Measurements from ENCODE around the gene ZNF648. TPM values are rescaled to one million over a fixed set of nuclear protein-coding genes. Genes with fewer than 3 reads are reported as not detected.
"Not testable (repeated sequence)": the region's sequence is repeated elsewhere in the genome, so short reads cannot be mapped to it uniquely, and the experiment has no call there.

Gene ZNF648
- total RNA-seq, 1 donor from 2014 or later, result 2.0 TPM

- no peak overlapping the region for H3K4me3 Mint-ChIP-seq
- Histone ChIP-seq H3K27me3 (no peaks in the 10 kb centered on the region), H3K79me2 (ENCODE audit: low read depth) (no peaks in the 10 kb centered on the region), H3F3A (ENCODE audit: low read depth) (peaks cover 24% of the 10 kb centered on the region), H3K36me3 (no peaks in the 10 kb centered on the region), H3K9ac (no peak overlapping the region), H3K9me3 (ENCODE audit: low read depth) (peaks cover 5% of the 10 kb centered on the region), H3K4me2 (no peak overlapping the region), H3K27ac (no peak overlapping the region), H2AFZ (replicated peaks) (no peak overlapping the region), H3K4me1 (peaks cover 21% of the 10 kb centered on the region), H3K4me3 (no peak overlapping the region), H4K20me1 (ENCODE audit: low read depth) (no peaks in the 10 kb centered on the region)
- H3K9me3 Mint-ChIP-seq, result peaks cover 11% of the 10 kb centered on the region
- peaks cover 19% of the 10 kb centered on the region for H3K4me1 Mint-ChIP-seq
- no peak overlapping the region for H3K27ac Mint-ChIP-seq
- DNase-seq (ENCODE audit: low spot score), result no peak
- peaks cover 2% of the 10 kb centered on the region for H3K36me3 Mint-ChIP-seq
- peaks cover 10% of the 10 kb centered on the region for H3K27me3 Mint-ChIP-seq (ENCODE audit: insufficient read depth, low read depth)
- TF ChIP-seq EZH2phosphoT487 (IDR thresholded peaks at IDR 0.05) (no peak), CTCF (IDR thresholded peaks at IDR 0.05) (no peak), EZH2 (IDR thresholded peaks at IDR 0.05) (no peak)
These were observed 36.8 kb upstream of the ZNF648 start for GRCh38 chr1:182098301-182098700.

GRCh38 chr1:182095946-182096345 lies 34.4 kb upstream of the ZNF648 start:
- TF ChIP-seq EZH2phosphoT487 (IDR thresholded peaks at IDR 0.05) (no peak), CTCF (IDR thresholded peaks at IDR 0.05) (no peak), EZH2 (IDR thresholded peaks at IDR 0.05) (no peak)
- peaks cover 5% of the 10 kb centered on the region for H3K4me1 Mint-ChIP-seq
- H3K27ac Mint-ChIP-seq, result no peak overlapping the region

GRCh38 chr1:182094514-182095005 lies 33.0 kb upstream of the ZNF648 start:
- not testable (repeated sequence) for H3K4me3 ChIP-seq

More at GRCh38 chr1:182095946-182096345, 34.4 kb upstream of the ZNF648 start:
- Mint-ChIP-seq H3K9me3 (peaks cover 11% of the 10 kb centered on the region), H3K36me3 (peaks cover 2% of the 10 kb centered on the region), H3K4me3 (no peak overlapping the region), H3K27me3 (ENCODE audit: insufficient read depth, low read depth) (peaks cover 7% of the 10 kb centered on the region)
- Histone ChIP-seq H3K27me3 (no peaks in the 10 kb centered on the region), H2AFZ (replicated peaks) (no peak overlapping the region), H3K4me2 (no peak overlapping the region), H4K20me1 (ENCODE audit: low read depth) (no peaks in the 10 kb centered on the region), H3F3A (ENCODE audit: low read depth) (peaks cover 9% of the 10 kb centered on the region), H3K79me2 (ENCODE audit: low read depth) (no peaks in the 10 kb centered on the region), H3K9me3 (ENCODE audit: low read depth) (peaks cover 5% of the 10 kb centered on the region), H3K4me1 (peaks cover 8% of the 10 kb centered on the region), H3K36me3 (no peaks in the 10 kb centered on the region), H3K4me3 (no peak overlapping the region), H3K9ac (no peak overlapping the region), H3K27ac (no peak overlapping the region)
- no peak for DNase-seq (ENCODE audit: low spot score)

GRCh38 chr1:182093781-182094180 lies 32.3 kb upstream of the ZNF648 start:
- H3K27ac ChIP-seq, result no peak overlapping the region
- H3K9ac ChIP-seq, result no peak overlapping the region
- no peaks in the 10 kb centered on the region for H4K20me1 ChIP-seq (ENCODE audit: low read depth)
- H3K4me1 ChIP-seq, result no peaks in the 10 kb centered on the region
- peaks cover 7% of the 10 kb centered on the region for H3K27me3 Mint-ChIP-seq (ENCODE audit: insufficient read depth, low read depth)
- H3K9me3 Mint-ChIP-seq, result no peaks in the 10 kb centered on the region
- no peaks in the 10 kb centered on the region for H3K36me3 ChIP-seq
- H2AFZ ChIP-seq (replicated peaks), result no peak overlapping the region
- peaks cover 2% of the 10 kb centered on the region for H3K4me1 Mint-ChIP-seq
- no peaks in the 10 kb centered on the region for H3F3A ChIP-seq (ENCODE audit: low read depth)
- no peaks in the 10 kb centered on the region for H3K79me2 ChIP-seq (ENCODE audit: low read depth)
- no peak for DNase-seq (ENCODE audit: low spot score)
- no peak overlapping the region for H3K4me3 ChIP-seq
- peaks cover 2% of the 10 kb centered on the region for H3K36me3 Mint-ChIP-seq
- no peak overlapping the region for H3K4me3 Mint-ChIP-seq
- no peak overlapping the region for H3K4me2 ChIP-seq
- no peak for TF ChIP-seq EZH2 (IDR thresholded peaks at IDR 0.05)
- no peak for TF ChIP-seq CTCF (IDR thresholded peaks at IDR 0.05)
- no peak for TF ChIP-seq EZH2phosphoT487 (IDR thresholded peaks at IDR 0.05)
- no peak overlapping the region for H3K27ac Mint-ChIP-seq
- H3K9me3 ChIP-seq (ENCODE audit: low read depth), result peaks cover under 1% of the 10 kb centered on the region
- no peaks in the 10 kb centered on the region for H3K27me3 ChIP-seq

More at GRCh38 chr1:182094514-182095005, 33.0 kb upstream of the ZNF648 start:
- not testable (repeated sequence) for H2AFZ ChIP-seq (replicated peaks); H3K27ac Mint-ChIP-seq; H3K4me1 Mint-ChIP-seq; H4K20me1 ChIP-seq (ENCODE audit: low read depth); H3K27me3 Mint-ChIP-seq (ENCODE audit: insufficient read depth, low read depth); H3K9ac ChIP-seq; H3F3A ChIP-seq (ENCODE audit: low read depth); H3K4me2 ChIP-seq; H3K4me1 ChIP-seq; H3K9me3 ChIP-seq (ENCODE audit: low read depth); H3K36me3 Mint-ChIP-seq; DNase-seq (ENCODE audit: low spot score); H3K79me2 ChIP-seq (ENCODE audit: low read depth); H3K27me3 ChIP-seq; H3K36me3 ChIP-seq; H3K27ac ChIP-seq; H3K4me3 Mint-ChIP-seq; H3K9me3 Mint-ChIP-seq
